NCI-H2081 treated with DMSO at 0.1 percent for 48 hours (cell line): ENCODE results near the gene RPS6KB2.
"Not testable (repeated sequence)": the region's sequence is repeated elsewhere in the genome, so short reads cannot be mapped to it uniquely, and the experiment has no call there.

ENCODE experiments used
- DNase-seq: peaks from one replicate; lab custom pipeline; 2025; lab: John Stamatoyannopoulos, UW

Gene RPS6KB2

DNA sequence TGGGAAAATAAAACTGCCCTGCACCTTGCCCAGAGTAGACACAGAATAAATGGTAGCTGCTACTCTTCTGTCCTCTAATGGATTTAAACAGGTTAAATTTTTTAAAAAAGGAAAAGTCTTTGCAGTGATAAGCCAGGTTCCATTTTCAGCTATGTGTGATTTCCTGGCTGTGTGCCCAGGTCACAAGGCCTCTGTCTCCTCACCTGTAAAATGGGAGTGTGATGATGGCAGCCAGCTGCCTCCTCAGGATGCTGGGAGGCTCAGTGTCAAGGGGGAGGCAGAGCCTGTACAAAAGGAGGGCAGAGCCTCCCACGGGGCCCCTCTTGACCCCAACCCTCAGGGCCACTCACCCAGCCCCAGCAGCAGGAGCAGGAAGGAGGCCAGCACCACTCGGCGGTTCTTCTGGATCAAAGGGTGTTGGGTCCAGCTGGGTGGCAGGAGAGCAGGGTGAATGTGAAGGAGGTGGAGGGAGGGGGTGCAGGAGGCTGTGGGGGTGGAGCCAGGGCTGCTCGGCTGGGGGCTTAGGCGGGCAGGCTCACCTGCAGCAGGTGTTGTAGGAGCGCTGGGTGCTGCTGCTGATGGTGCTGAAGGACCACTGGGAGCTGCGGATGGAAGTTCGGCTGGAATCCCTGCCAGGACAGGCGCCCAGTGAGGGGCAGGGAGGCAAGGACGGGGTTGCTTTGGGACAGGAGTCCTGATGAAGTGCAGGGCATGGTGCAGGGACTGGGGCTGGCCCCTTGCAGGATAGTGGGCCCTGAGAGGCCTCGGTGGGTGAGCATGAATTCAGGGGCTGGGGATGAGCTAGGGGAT is 38.9 kb downstream of the RPS6KB2 start:
- no peak for DNase-seq

DNA sequence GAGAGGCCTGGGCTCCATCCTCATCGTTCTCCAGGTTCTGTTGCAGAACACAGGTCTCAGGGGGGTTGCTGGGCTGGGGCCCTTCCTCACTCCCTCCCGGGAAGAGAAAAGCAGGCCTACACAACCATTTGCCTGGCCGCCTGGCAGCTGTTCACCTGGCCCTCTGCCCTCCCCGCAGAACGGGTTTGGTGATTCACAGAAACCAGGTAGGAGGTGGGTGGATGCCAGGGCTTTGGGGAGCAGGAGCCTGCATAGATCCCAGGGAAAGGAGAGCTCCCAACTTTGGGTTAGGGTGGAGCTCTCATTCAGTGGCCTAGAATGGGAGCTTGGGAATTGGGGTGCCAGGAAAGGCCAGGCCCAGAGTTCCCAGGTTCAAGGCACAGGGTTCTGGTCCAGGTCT is 39.8 kb downstream of the RPS6KB2 start:
- no peak for DNase-seq

DNA sequence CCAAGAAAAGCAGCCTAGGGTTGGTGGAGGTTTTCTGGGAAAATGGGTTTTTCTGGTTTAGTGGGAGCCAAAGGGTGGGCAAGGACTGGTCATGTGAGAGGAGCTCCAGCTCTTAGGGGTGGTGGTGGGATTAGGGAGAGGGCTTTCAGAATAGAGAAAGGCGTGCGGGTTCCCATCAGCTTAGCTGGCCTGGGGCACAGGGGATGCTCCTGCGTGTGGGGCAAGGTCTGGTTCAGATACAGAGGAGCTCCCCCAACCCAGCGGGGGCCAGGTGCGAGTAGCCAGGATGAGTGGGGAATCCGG is 40.1 kb downstream of the RPS6KB2 start:
- no peak for DNase-seq

- peak; percentile 50 for DNase-seq
These were observed 40.6 kb downstream of the RPS6KB2 start, which contains the start of gene TMEM134 for GRCh38 chr11:67468759-67469507. TSS of gene TMEM134 (minus strand) at chr11:67469251. CDS start at chr11:67469192, 59 bp downstream.

DNA sequence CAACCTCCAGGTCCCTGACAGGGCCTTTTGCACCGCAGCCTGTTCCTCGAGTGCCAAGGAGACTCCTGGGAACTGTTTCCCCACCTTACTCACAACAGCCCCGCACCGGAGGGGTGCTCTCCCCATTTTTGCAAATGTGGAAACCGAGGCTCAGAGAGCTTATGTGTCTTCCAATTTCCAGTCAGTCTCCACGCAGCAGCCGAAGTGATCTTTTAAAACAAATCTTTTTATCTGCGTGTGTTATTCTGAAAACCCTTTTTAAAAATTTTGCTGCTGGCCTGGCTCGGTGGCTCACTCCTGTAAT is 41.2 kb downstream of the RPS6KB2 start:
- DNase-seq: no peak

GRCh38 chr11:67470337-67471002 is 42.2 kb downstream of the RPS6KB2 start:
- no peak for DNase-seq

DNA sequence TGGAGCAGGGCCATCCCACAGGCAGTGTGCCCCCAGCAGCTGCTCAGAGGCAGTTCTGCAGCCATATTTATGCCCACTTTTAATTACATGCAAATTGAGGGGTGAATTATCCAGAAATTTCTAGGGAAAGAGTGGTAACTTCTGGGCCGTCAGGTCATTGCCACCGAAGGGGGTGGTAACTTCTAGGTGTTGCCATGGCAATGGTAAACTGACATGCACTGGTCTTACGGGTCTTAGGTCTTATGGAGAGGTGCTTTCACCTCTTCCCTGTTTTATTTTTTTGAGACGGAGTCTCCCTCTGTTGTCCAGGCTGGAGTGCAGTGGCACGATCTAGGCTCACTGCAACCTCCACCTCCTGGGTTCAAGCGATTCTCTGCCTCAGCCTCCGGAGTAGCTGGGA is 44.6 kb downstream of the RPS6KB2 start:
- DNase-seq: no peak

- DNase-seq: not testable (repeated sequence)
These were observed 48.4 kb downstream of the RPS6KB2 start for GRCh38 chr11:67476692-67477091.

GRCh38 chr11:67477344-67478050 is 49.2 kb downstream of the RPS6KB2 start:
- not testable (repeated sequence) for DNase-seq

DNA sequence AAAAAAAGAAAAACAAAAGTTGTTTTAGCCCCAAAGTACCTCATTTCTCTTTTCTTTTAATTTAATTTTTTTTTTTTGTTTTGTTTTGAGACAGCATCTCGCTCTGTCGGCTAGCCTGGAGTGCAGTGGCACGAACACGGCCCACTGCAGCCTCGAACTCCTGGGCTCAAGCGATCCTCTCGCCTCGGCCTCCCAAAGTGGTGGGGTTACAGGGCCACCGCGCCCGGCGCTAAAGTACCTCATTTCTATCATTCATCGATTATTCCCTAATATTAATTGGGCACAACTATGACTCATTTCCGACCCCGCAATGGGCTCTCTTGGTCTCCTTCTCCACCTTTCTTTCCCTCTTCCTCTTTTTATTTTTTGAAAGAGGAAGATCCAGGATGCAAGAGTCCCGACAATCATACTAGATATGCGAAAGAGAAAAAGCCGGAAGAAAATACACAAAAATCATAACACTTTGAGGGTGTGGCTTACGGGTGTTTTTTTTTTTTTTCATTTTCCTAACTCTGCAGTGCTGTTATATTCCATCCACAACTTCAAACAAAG is 54.1 kb downstream of the RPS6KB2 start:
- DNase-seq: no peak

DNA sequence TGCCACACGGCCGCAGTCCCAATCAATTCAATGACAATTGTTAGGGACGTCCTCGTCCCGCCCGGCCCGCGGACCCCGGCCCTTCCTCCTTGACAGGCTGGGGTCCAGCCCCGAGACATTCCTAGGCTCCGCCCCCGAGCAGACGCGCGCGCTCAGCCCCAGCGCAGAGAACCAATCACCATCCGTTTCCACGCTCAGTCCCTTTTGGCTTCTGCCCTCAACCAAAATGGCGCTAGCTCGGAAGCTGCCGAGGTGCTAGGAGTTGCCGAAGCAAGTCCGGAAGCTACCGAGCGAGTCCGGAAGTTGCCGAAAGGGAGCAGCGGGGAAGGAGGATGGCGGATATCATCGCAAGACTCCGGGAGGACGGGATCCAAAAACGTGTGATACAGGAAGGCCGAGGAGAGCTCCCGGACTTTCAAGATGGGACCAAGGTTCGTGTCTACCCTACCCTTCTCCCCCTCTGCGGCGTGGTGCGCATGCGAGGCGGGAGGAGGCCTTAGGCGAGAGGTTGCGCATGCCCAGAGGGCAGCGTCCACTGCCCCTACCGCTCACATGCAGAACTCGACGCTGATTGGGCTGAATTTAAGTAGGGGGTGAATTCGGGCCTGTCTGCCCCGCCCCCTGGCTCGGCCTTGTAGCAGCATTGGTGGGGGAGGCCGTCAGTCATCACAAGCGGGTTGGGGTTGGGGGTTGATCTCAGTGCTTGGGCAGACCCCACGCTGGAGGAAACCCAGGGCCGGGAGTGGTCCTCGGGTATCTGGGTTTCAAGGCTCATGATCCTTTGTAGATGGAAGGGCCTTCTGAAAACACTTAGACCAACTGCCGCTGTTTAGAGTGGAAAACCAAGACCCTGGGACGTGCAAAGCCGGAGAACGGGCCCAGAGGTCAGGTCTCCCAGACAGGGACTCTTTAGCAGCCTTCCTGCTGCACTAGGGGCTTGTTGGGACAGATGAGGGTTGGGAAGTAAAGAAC is 54.8 kb downstream of the RPS6KB2 start, which contains the start of gene AIP:
TSS of gene AIP (plus strand) at position 200 of the 972 bp plus-strand sequence. CDS start at position 333, 133 bp downstream.
- peak; percentile 92 for DNase-seq

- DNase-seq: no peak
These were observed 55.8 kb downstream of the RPS6KB2 start for GRCh38 chr11:67483831-67484665.

DNA sequence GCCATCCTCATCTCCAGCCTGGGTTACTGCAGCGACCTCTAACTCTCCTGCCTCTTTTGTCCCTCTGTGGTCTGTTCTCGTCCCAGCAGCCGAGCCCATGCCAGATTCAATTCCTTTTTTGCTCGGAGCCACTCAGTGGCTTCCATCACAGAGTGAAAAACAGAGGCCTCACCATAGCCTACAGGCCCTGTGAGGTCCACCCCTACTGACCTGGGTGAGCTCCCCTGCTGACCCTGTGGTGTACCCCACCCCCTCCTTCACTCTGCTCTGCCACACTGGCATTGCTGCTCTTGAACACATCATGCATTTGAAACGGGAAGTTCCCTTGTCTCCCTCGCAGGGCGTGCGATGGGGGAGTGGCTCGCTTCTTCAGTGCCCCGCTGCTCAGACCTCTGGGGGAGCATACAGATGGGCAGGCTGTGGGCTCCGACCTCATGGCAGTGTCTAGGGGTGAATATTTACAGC is 56.6 kb downstream of the RPS6KB2 start:
- DNase-seq: no peak
